Stomach (tissue), 9 donors: ENCODE results near the gene TBX5. TPM values are rescaled to one million over a fixed set of nuclear protein-coding genes. Genes with fewer than 3 reads are reported as not detected.

Experiments
- DNase-seq, 2 donors: peaks; one replicate each; pipeline versions ENCODE4 v3.0.0 to v3.0.0-alpha.2; 2013 to 2019
- H3K27ac ChIP-seq, 5 donors: fragments of 200-600 bp in 4 of 5; sonication (generic) in 4 of 5; one replicate each; pipeline ENCODE4 v1.5.1; 2013 to 2019; ENCODE audit warnings: mild to moderate bottlenecking in 1 of 5, moderate library complexity in 1 of 5
- H3K27me3 ChIP-seq, 3 donors: fragments of 200-600 bp; sonication (generic); one replicate each; pipeline ENCODE4 v1.5.1; 2017 to 2019; ENCODE audit warnings: mixed run types in 1 of 3
- H3K36me3 ChIP-seq, 4 donors: fragments of 200-600 bp; sonication (generic); 1 replicate in 3 of 4; 2 replicates in 1 of 4; pipeline ENCODE4 v1.5.1; 2016 to 2019
- H3K4me1 ChIP-seq, 4 donors: fragments of 200-600 bp; sonication (generic); one replicate each; pipeline ENCODE4 v1.5.1; 2016 to 2019
- H3K4me3 ChIP-seq, 4 donors: fragments of 200-600 bp; sonication (generic) in 3 of 4; one replicate each; pipeline ENCODE4 v1.5.1; 2016 to 2019; ENCODE audit warnings: mild to moderate bottlenecking in 1 of 4
- H3K9me3 ChIP-seq, 4 donors: fragments of 200-600 bp; sonication (generic); one replicate each; pipeline ENCODE4 v1.5.1; 2016 to 2019
- CTCF ChIP-seq, 7 experiments: fragments of 450-650 bp in 4 of 7; fragments of 200-600 bp in 3 of 7; sonication (generic) in 3 of 7; IDR thresholded peaks; one replicate each; pipeline ENCODE4 v1.5.1; 2016 to 2019; ENCODE audit warnings: antibody characterized with exemption in 7 of 7, control low read depth in 2 of 7, mild to moderate bottlenecking in 1 of 7
- EP300 ChIP-seq: sonication (generic); formaldehyde crosslinking; IDR thresholded peaks from one replicate; pipeline ENCODE4 v1.6.1; 2017; ENCODE audit warnings: antibody characterized with exemption
- POLR2A ChIP-seq, 4 donors: fragments of 450-650 bp; IDR thresholded peaks; one replicate each; pipeline ENCODE4 v1.6.1; 2016; ENCODE audit warnings: antibody characterized with exemption in 4 of 4, control low read depth in 2 of 4, mild to moderate bottlenecking in 1 of 4, moderate library complexity in 1 of 4
- POLR2AphosphoS5 ChIP-seq, 3 donors: sonication (generic); formaldehyde crosslinking; IDR thresholded peaks; one replicate each; pipeline ENCODE4 v1.6.1; 2016; ENCODE audit warnings: antibody characterized with exemption in 3 of 3
- WGBS, 5 donors: extraction: QIAGEN DNeasy Blood & Tissue Kit in 3 of 5; methylation state at CpG; one replicate each; pipeline versions ENCODE4 v1.1.5 to v1.1.7; 2013 to 2018; 5-methylcytosine and 5-hydroxymethylcytosine counted together
- intact Hi-C: fragments of 100-400 bp; cut with DNase I; formaldehyde crosslinking; loops from one replicate; pipeline ENCODE4 v1.15.1; 2023; ENCODE audit warnings: low total_unique reads
- polyA plus RNA-seq, 3 donors: library from polyadenylated mRNA; stranded (reverse); fragments of 200-250 nt; gene quantifications; one replicate each; pipeline ENCODE4 v1.2.3, GENCODE V29; 2013
- total RNA-seq, 5 donors: library from RNA; depleted of rRNA; stranded (reverse); fragments of >200 nt; gene quantifications; one replicate each; pipeline versions ENCODE4 v1.1.0 to v1.2.3, GENCODE V29; 2014 to 2016
- donor health status: healthy with polysubstance abuse.
- donor health status: Bipolar disorder and iron deficiency.
- donor health status: healthy.

TBX5 gene
- total and polyA plus RNA-seq, 8 donors, result 0.35 TPM; not detected in 7

DNA sequence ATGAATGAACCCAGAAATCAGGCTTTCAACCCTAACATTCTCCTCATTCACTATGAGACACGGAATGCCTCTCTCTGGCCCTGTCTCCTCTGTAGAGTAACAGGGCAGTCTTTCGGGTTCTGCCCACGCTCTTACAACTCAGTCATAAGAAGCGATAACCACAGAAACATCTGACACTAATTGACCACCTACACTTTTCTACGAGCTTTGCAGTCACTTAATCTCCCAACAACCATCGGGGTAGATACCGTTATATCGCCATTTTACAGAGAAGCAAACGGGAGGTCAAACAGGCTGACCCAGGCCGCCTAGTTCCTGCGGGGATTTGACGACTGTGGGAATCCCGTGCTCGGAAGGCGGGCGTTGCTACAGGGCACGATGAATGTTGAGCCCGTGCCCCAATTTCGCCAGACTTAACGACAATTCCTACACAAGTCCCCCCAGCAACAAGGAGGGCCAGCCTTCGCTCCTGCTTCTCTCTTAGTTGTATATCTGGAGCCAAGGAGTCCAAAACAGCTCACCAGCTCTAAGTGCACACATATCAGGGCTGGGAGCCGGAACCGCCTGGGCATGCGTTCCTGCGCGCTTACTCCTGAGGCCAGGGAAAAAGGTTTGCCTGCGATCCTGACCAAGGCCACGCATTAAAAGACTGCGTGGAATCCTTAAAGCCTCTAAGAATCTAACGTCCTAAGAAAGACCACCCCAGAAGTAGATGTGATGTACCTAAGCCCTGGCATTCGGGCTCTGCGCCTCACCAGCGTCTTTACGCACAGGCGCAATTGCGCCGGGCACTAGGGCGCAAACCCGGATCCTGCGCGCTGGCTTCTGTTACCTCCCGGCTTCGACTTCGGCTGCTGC lies 38.7 kb upstream of the TBX5 start:
- DNase-seq, result no peak
- Histone ChIP-seq H3K9me3 (no peaks in the 10 kb centered on the region), H3K27ac (no peak overlapping the region), H3K27me3 (peaks cover 41 to 100% (median 91%) of the 10 kb centered on the region in 3 donors), H3K4me3 (no peak overlapping the region), H3K4me1 (peaks cover 0 to 47% (median 0%) of the 10 kb centered on the region in 4 donors), H3K36me3 (no peaks in the 10 kb centered on the region)
- TF ChIP-seq CTCF (IDR thresholded peaks at IDR 0.05), result no peak
- TF ChIP-seq POLR2AphosphoS5 (IDR thresholded peaks at IDR 0.05), result no peak
- TF ChIP-seq POLR2A (IDR thresholded peaks at IDR 0.05), result no peak
- no peak for TF ChIP-seq EP300
- intact Hi-C loops, result no loop called here
- WGBS, 5 donors, result 5 to 7% (median 6%) methylated on average over 42 to 44 of the region's 44 CpGs

DNA sequence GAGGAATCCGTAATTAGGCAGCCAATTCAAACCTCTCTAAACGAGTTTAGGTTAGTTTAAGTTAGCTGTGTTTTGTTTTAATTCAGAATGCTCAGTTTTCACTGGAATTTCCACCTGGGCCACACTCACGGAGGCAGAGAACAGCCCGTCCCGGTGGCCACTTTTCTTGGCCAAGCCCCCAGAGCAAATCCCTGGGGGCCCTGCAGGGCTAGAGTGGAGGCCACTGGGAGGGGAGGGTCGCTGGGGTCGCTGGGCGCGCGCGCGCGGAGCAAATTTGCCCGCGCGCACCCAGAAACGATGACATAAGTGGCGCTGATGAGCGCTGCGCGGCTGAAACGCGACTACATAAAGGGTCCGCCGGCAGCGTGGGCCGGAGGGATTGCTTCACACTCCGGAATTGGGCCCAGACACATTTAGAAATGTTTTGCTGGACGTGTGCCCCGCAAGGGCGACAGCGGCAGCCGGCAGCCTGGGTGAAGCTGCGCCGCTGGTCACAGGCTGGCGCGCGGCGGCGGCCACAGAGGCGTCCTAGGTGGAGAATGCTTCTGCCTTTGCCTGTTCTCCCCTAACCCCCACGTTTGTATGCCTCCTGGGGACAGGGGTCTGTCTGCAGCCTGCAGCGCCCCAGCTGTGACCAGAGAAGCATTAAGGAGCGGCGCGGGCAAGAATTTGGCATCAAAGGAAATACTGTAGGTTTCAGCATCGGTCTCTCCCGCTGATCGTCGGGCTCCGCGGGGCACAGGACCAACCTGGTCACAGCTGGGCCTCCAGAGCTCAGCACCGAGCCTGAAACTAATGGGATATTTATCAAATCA lies 37.9 kb upstream of the TBX5 start:
- peaks cover 0 to 53% (median 0%) of the 10 kb centered on the region in 4 donors for H3K4me1 ChIP-seq
- no peaks in the 10 kb centered on the region for H3K9me3 ChIP-seq
- WGBS, 5 donors, result 2 to 5% (median 3%) methylated on average over 16 to 53 of the region's 53 CpGs
- no peaks in the 10 kb centered on the region for H3K36me3 ChIP-seq
- peaks cover 41 to 100% (median 92%) of the 10 kb centered on the region in 3 donors for H3K27me3 ChIP-seq
- DNase-seq, result no peak
- no peak overlapping the region for H3K27ac ChIP-seq
- TF ChIP-seq POLR2AphosphoS5 (IDR thresholded peaks at IDR 0.05) (no peak), POLR2A (IDR thresholded peaks at IDR 0.05) (no peak), CTCF (IDR thresholded peaks at IDR 0.05) (no peak), EP300 (no peak)
- no peak overlapping the region for H3K4me3 ChIP-seq
- intact Hi-C loops, result no loop called here

DNA sequence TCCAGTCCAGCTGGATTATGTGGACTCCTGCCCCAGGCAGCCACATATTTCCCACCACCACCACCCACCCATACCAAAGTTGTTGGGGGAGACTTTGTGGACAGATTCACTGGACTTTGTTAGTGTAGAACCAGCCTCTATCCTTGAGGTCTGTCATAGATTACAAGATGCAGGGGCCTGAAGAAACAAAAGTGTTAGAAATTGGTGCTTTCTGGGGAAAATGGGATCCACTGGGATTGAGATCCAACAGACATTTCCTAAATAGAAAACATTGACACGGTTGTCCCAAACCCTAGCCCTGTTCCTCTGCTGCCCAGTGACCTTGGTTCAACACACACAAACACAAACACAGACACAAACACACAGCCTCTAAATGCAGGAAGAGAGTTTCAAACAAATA lies 36.6 kb upstream of the TBX5 start:
- Histone ChIP-seq H3K4me3 (no peak overlapping the region), H3K27ac (no peak overlapping the region), H3K27me3 (peaks cover 31 to 100% (median 92%) of the 10 kb centered on the region in 3 donors), H3K4me1 (peaks cover 0 to 47% (median 0%) of the 10 kb centered on the region in 4 donors), H3K36me3 (no peaks in the 10 kb centered on the region), H3K9me3 (peaks cover 0 to 2% (median 0%) of the 10 kb centered on the region in 4 donors)
- DNase-seq, result no peak
- intact Hi-C loops, result no loop called here
- WGBS, 5 donors, result 0% methylated on average over 1 of the region's 1 CpG
- no peak for TF ChIP-seq CTCF (IDR thresholded peaks at IDR 0.05)
- TF ChIP-seq POLR2A (IDR thresholded peaks at IDR 0.05), result no peak
- no peak for TF ChIP-seq EP300
- TF ChIP-seq POLR2AphosphoS5 (IDR thresholded peaks at IDR 0.05), result no peak

DNA sequence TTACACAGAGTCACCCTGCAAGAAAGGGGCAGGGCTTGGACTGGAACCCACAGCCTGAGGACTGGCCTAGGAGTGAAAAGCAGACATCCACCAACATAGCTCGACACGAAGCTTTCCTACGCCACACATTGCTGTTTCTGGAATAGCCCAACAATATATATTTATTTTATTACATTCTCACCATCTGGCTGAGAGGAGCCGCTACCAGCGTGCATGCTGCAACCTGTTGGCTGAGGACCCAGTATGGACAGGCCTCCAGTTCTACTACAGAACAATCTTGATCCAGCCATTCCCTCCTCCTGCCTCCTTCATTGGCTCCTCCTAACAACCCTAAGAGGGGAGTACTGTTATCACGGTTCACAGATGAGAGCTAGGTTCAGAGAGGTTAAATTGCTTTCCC lies 35.6 kb upstream of the TBX5 start:
- H3K27ac ChIP-seq, result no peak overlapping the region
- peaks cover 0 to 43% (median 0%) of the 10 kb centered on the region in 4 donors for H3K4me1 ChIP-seq
- TF ChIP-seq POLR2AphosphoS5 (IDR thresholded peaks at IDR 0.05), result no peak
- TF ChIP-seq CTCF (IDR thresholded peaks at IDR 0.05), result no peak
- TF ChIP-seq EP300, result no peak
- TF ChIP-seq POLR2A (IDR thresholded peaks at IDR 0.05), result no peak
- DNase-seq, result no peak
- no peak overlapping the region for H3K4me3 ChIP-seq
- H3K27me3 ChIP-seq, result peaks cover 25 to 100% (median 84%) of the 10 kb centered on the region in 3 donors
- 1 to 19% (median 8%) methylated on average over 6 of the region's 6 CpGs for WGBS, 5 donors
- peaks cover 0 to 13% (median 5%) of the 10 kb centered on the region in 4 donors for H3K9me3 ChIP-seq
- intact Hi-C loops, result no loop called here
- H3K36me3 ChIP-seq, result no peaks in the 10 kb centered on the region
